ENCODE data around the gene VAPA.

VAPA gene

GRCh38 chr18:9941660-9942059 is 27.8 kb downstream of the VAPA start:
- Histone ChIP-seq H3K27me3 (ENCODE audit: control insufficient read depth, insufficient read depth, low read length) (no peaks in the 10 kb centered on the region), H3K36me3 (ENCODE audit: control insufficient read depth, insufficient read depth, low read length) (peaks cover 63% of the 10 kb centered on the region), H3K9me3 (ENCODE audit: control insufficient read depth, insufficient read depth, low read depth, low read length) (no peaks in the 10 kb centered on the region), H3K27ac (ENCODE audit: low read depth, low read length) (no peak overlapping the region), H3K4me1 (ENCODE audit: control insufficient read depth, insufficient read depth, low read length) (no peaks in the 10 kb centered on the region), H3K9ac (ENCODE audit: low read length) (no peak overlapping the region), H3K4me3 (ENCODE audit: low read depth, low read length) (no peak overlapping the region)

- H3K36me3 ChIP-seq (ENCODE audit: control insufficient read depth, insufficient read depth, low read length): peaks cover 54% of the 10 kb centered on the region
- no peaks in the 10 kb centered on the region for H3K9me3 ChIP-seq (ENCODE audit: control insufficient read depth, insufficient read depth, low read depth, low read length)
- H3K27ac ChIP-seq (ENCODE audit: low read depth, low read length): no peak overlapping the region
- H3K4me3 ChIP-seq (ENCODE audit: low read depth, low read length): no peak overlapping the region
- no peaks in the 10 kb centered on the region for H3K27me3 ChIP-seq (ENCODE audit: control insufficient read depth, insufficient read depth, low read length)
- no peak overlapping the region for H3K9ac ChIP-seq (ENCODE audit: low read length)
- no peaks in the 10 kb centered on the region for H3K4me1 ChIP-seq (ENCODE audit: control insufficient read depth, insufficient read depth, low read length)
These were observed 29.5 kb downstream of the VAPA start for GRCh38 chr18:9943311-9943710.

DNA sequence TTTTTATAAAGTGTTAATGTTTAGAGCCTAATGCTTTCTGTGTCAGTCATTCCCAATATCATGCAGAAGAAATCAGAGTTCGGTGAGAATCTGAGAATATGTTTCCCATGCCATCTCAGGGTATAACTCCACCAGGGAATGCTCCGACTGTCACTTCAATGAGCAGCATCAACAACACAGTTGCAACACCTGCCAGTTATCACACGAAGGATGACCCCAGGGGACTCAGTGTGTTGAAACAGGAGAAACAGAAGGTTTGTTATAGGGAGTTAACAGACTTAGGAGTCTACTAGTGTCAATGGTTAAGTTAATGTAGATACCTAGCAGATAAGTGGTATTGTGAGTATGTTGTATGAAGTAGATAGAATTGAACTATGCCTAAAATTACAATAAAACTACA is 31.0 kb downstream of the VAPA start:
- Histone ChIP-seq H3K9ac (ENCODE audit: low read length) (no peak overlapping the region), H3K4me3 (ENCODE audit: low read depth, low read length) (no peak overlapping the region), H3K4me1 (ENCODE audit: control insufficient read depth, insufficient read depth, low read length) (no peaks in the 10 kb centered on the region), H3K36me3 (ENCODE audit: control insufficient read depth, insufficient read depth, low read length) (peaks cover 44% of the 10 kb centered on the region), H3K27me3 (ENCODE audit: control insufficient read depth, insufficient read depth, low read length) (no peaks in the 10 kb centered on the region), H3K27ac (ENCODE audit: low read depth, low read length) (no peak overlapping the region), H3K9me3 (ENCODE audit: control insufficient read depth, insufficient read depth, low read depth, low read length) (no peaks in the 10 kb centered on the region)

- H3K4me1 ChIP-seq (ENCODE audit: control insufficient read depth, insufficient read depth, low read length): no peaks in the 10 kb centered on the region
- no peak overlapping the region for H3K27ac ChIP-seq (ENCODE audit: low read depth, low read length)
- peaks cover 43% of the 10 kb centered on the region for H3K36me3 ChIP-seq (ENCODE audit: control insufficient read depth, insufficient read depth, low read length)
- H3K27me3 ChIP-seq (ENCODE audit: control insufficient read depth, insufficient read depth, low read length): no peaks in the 10 kb centered on the region
- no peak overlapping the region for H3K4me3 ChIP-seq (ENCODE audit: low read depth, low read length)
- no peak overlapping the region for H3K9ac ChIP-seq (ENCODE audit: low read length)
- H3K9me3 ChIP-seq (ENCODE audit: control insufficient read depth, insufficient read depth, low read depth, low read length): no peaks in the 10 kb centered on the region
These were observed 33.0 kb downstream of the VAPA start for GRCh38 chr18:9946831-9947230.

- Histone ChIP-seq H3K4me1 (ENCODE audit: control insufficient read depth, insufficient read depth, low read length) (no peaks in the 10 kb centered on the region), H3K9ac (ENCODE audit: low read length) (no peak overlapping the region), H3K4me3 (ENCODE audit: low read depth, low read length) (no peak overlapping the region), H3K27me3 (ENCODE audit: control insufficient read depth, insufficient read depth, low read length) (no peaks in the 10 kb centered on the region), H3K9me3 (ENCODE audit: control insufficient read depth, insufficient read depth, low read depth, low read length) (no peaks in the 10 kb centered on the region), H3K36me3 (ENCODE audit: control insufficient read depth, insufficient read depth, low read length) (peaks cover 45% of the 10 kb centered on the region), H3K27ac (ENCODE audit: low read depth, low read length) (no peak overlapping the region)
These were observed 33.4 kb downstream of the VAPA start for GRCh38 chr18:9947248-9947647.

GRCh38 chr18:9949315-9949714 is 35.5 kb downstream of the VAPA start:
- Histone ChIP-seq H3K4me1 (ENCODE audit: control insufficient read depth, insufficient read depth, low read length) (no peaks in the 10 kb centered on the region), H3K9ac (ENCODE audit: low read length) (no peak overlapping the region), H3K4me3 (ENCODE audit: low read depth, low read length) (no peak overlapping the region), H3K9me3 (ENCODE audit: control insufficient read depth, insufficient read depth, low read depth, low read length) (no peaks in the 10 kb centered on the region), H3K27me3 (ENCODE audit: control insufficient read depth, insufficient read depth, low read length) (no peaks in the 10 kb centered on the region), H3K36me3 (ENCODE audit: control insufficient read depth, insufficient read depth, low read length) (peaks cover 54% of the 10 kb centered on the region), H3K27ac (ENCODE audit: low read depth, low read length) (no peak overlapping the region)

GRCh38 chr18:9949861-9950260 is 36.0 kb downstream of the VAPA start:
- Histone ChIP-seq H3K27ac (ENCODE audit: low read depth, low read length) (no peak overlapping the region), H3K36me3 (ENCODE audit: control insufficient read depth, insufficient read depth, low read length) (peaks cover 56% of the 10 kb centered on the region), H3K4me3 (ENCODE audit: low read depth, low read length) (no peak overlapping the region), H3K4me1 (ENCODE audit: control insufficient read depth, insufficient read depth, low read length) (no peaks in the 10 kb centered on the region), H3K27me3 (ENCODE audit: control insufficient read depth, insufficient read depth, low read length) (no peaks in the 10 kb centered on the region), H3K9me3 (ENCODE audit: control insufficient read depth, insufficient read depth, low read depth, low read length) (no peaks in the 10 kb centered on the region), H3K9ac (ENCODE audit: low read length) (no peak overlapping the region)

GRCh38 chr18:9950289-9951016 is 36.6 kb downstream of the VAPA start:
- H3K4me3 ChIP-seq (ENCODE audit: low read depth, low read length): no peak overlapping the region
- no peaks in the 10 kb centered on the region for H3K4me1 ChIP-seq (ENCODE audit: control insufficient read depth, insufficient read depth, low read length)
- no peaks in the 10 kb centered on the region for H3K27me3 ChIP-seq (ENCODE audit: control insufficient read depth, insufficient read depth, low read length)
- H3K9me3 ChIP-seq (ENCODE audit: control insufficient read depth, insufficient read depth, low read depth, low read length): no peaks in the 10 kb centered on the region
- no peak overlapping the region for H3K9ac ChIP-seq (ENCODE audit: low read length)
- H3K27ac ChIP-seq (ENCODE audit: low read depth, low read length): no peak overlapping the region
- H3K36me3 ChIP-seq (ENCODE audit: control insufficient read depth, insufficient read depth, low read length): peaks cover 55% of the 10 kb centered on the region

GRCh38 chr18:9951022-9951859 is 37.4 kb downstream of the VAPA start:
- no peak overlapping the region for H3K27ac ChIP-seq (ENCODE audit: low read depth, low read length)
- no peak overlapping the region for H3K9ac ChIP-seq (ENCODE audit: low read length)
- no peaks in the 10 kb centered on the region for H3K9me3 ChIP-seq (ENCODE audit: control insufficient read depth, insufficient read depth, low read depth, low read length)
- no peak overlapping the region for H3K4me3 ChIP-seq (ENCODE audit: low read depth, low read length)
- H3K36me3 ChIP-seq (ENCODE audit: control insufficient read depth, insufficient read depth, low read length): peaks cover 55% of the 10 kb centered on the region
- no peaks in the 10 kb centered on the region for H3K4me1 ChIP-seq (ENCODE audit: control insufficient read depth, insufficient read depth, low read length)
- H3K27me3 ChIP-seq (ENCODE audit: control insufficient read depth, insufficient read depth, low read length): no peaks in the 10 kb centered on the region

- Histone ChIP-seq H3K4me1 (ENCODE audit: control insufficient read depth, insufficient read depth, low read length) (no peaks in the 10 kb centered on the region), H3K9ac (ENCODE audit: low read length) (no peak overlapping the region), H3K9me3 (ENCODE audit: control insufficient read depth, insufficient read depth, low read depth, low read length) (no peaks in the 10 kb centered on the region), H3K27me3 (ENCODE audit: control insufficient read depth, insufficient read depth, low read length) (no peaks in the 10 kb centered on the region), H3K27ac (ENCODE audit: low read depth, low read length) (no peak overlapping the region), H3K36me3 (ENCODE audit: control insufficient read depth, insufficient read depth, low read length) (peaks cover 44% of the 10 kb centered on the region), H3K4me3 (ENCODE audit: low read depth, low read length) (no peak overlapping the region)
These were observed 39.0 kb downstream of the VAPA start for GRCh38 chr18:9952633-9953416.

Measured in HUES6 (cell line).